Activated CD4-positive, alpha-beta T cell treated with anti-CD3 and anti-CD28 coated beads, Interleukin-2, Interleukin-4, amounts not matched to agents 100 ng/mL and 50 ng/mL, durations not matched to agents 16 hours and 8 hours (primary cell): ENCODE data around the gene PEX13.

Experiments used
- DNase-seq: peaks from one replicate; pipeline ENCODE4 v3.0.0-alpha.2; 2020; ENCODE audit warnings: low spot score

Gene PEX13

GRCh38 chr2:61074100-61074499, 56.6 kb downstream of the PEX13 start:
- no peak for DNase-seq

- DNase-seq, result no peak
These were observed 68.4 kb downstream of the PEX13 start for GRCh38 chr2:61085883-61086282.

- no peak for DNase-seq
These were observed 72.3 kb downstream of the PEX13 start for GRCh38 chr2:61089797-61090196.

GRCh38 chr2:61090386-61090921, 72.9 kb downstream of the PEX13 start:
- no peak for DNase-seq

GRCh38 chr2:61091485-61091884, 74.0 kb downstream of the PEX13 start:
- no peak for DNase-seq

GRCh38 chr2:61096438-61096837, 78.9 kb downstream of the PEX13 start:
- DNase-seq, result no peak

- no peak for DNase-seq
These were observed 83.3 kb downstream of the PEX13 start for GRCh38 chr2:61100801-61101200.
